AG09309 (cell line): ENCODE measurements around the gene GPR61.

Experiments used
- DNase-seq: peaks from one replicate; pipeline ENCODE4 v3.0.0-alpha.2; 2010; ENCODE audit warnings: low read depth
- H3K4me3 ChIP-seq: 2 replicates; pipeline ENCODE4 v1.5.1; 2011; ENCODE audit warnings: mild to moderate bottlenecking, low read depth, low read length, moderate library complexity; ENCODE audit not compliant: control insufficient read depth
- CTCF ChIP-seq: IDR thresholded peaks from 2 replicates; pipeline ENCODE4 v1.5.1; 2011; ENCODE audit warnings: mild to moderate bottlenecking, low read depth, low read length, inconsistent platforms; ENCODE audit not compliant: insufficient read depth, control insufficient read depth; ENCODE audit errors: missing control alignments

The GPR61 gene

GRCh38 chr1:109508873-109509175 is 30.8 kb upstream of the GPR61 start:
- no peak for DNase-seq
- peak overlapping the region; percentile 67 for H3K4me3 ChIP-seq
- TF ChIP-seq CTCF: no peak

GRCh38 chr1:109509176-109510134 is 30.2 kb upstream of the GPR61 start, which contains the start of gene AMIGO1:
Gene AMIGO1, minus strand, starts transcription at chr1:109509727. Its CDS starts 815 bp downstream, at chr1:109508912.
- no peak for TF ChIP-seq CTCF
- no peak for DNase-seq
- H3K4me3 ChIP-seq: peak within 1 kb of the TSS; percentile 67

GRCh38 chr1:109513110-109513710 is 26.5 kb upstream of the GPR61 start:
- no peak overlapping the region for H3K4me3 ChIP-seq
- no peak for DNase-seq
- TF ChIP-seq CTCF: no peak

- H3K4me3 ChIP-seq: no peak overlapping the region
- DNase-seq: no peak
- no peak for TF ChIP-seq CTCF
These were observed 24.8 kb upstream of the GPR61 start for GRCh38 chr1:109514846-109515245.

GRCh38 chr1:109516872-109517271 is 22.8 kb upstream of the GPR61 start:
- peak; percentile 45 for DNase-seq
- H3K4me3 ChIP-seq: no peak overlapping the region
- TF ChIP-seq CTCF: no peak

GRCh38 chr1:109517337-109517736 is 22.3 kb upstream of the GPR61 start:
- DNase-seq: no peak
- H3K4me3 ChIP-seq: no peak overlapping the region
- TF ChIP-seq CTCF: no peak
